Muscle of leg (tissue), 11 donors: ENCODE measurements around the gene PPP2R5C. TPM values are rescaled to one million over a fixed set of nuclear protein-coding genes. Genes with fewer than 3 reads are reported as not detected.
"Not testable (repeated sequence)": the region's sequence is repeated elsewhere in the genome, so short reads cannot be mapped to it uniquely, and the experiment has no call there.

Experiments
- DNase-seq: peaks from one replicate; pipeline ENCODE4 v3.0.0; 2013
- H3K27ac ChIP-seq: one replicate; pipeline ENCODE4 v1.5.1; 2013; ENCODE audit warnings: mild to moderate bottlenecking, low read length, control low read depth
- H3K27me3 ChIP-seq: one replicate; pipeline ENCODE4 v1.6.1; 2013; ENCODE audit warnings: low read length; ENCODE audit not compliant: control insufficient read depth, insufficient read depth
- H3K36me3 ChIP-seq: one replicate; pipeline ENCODE4 v1.6.1; 2013; ENCODE audit warnings: low read length; ENCODE audit not compliant: control insufficient read depth, insufficient read depth
- H3K4me1 ChIP-seq: one replicate; pipeline ENCODE4 v1.6.1; 2013; ENCODE audit warnings: low read length; ENCODE audit not compliant: control insufficient read depth, insufficient read depth
- H3K4me3 ChIP-seq: one replicate; pipeline ENCODE4 v1.5.1; 2013; ENCODE audit warnings: low read length, control low read depth
- H3K9me3 ChIP-seq: replicated peaks from 2 replicates; pipeline ENCODE4 v1.6.1; 2013; ENCODE audit warnings: low read depth, low read length; ENCODE audit not compliant: control insufficient read depth
- WGBS: methylation state at CpG from one replicate; pipeline ENCODE4 v1.1.5; 2013; ENCODE audit warnings: missing lambda C conversion rate; ENCODE audit not compliant: insufficient coverage; 5-methylcytosine and 5-hydroxymethylcytosine counted together
- polyA plus RNA-seq, 8 donors: library from polyadenylated mRNA; unstranded; fragments of 120-200 nt; gene quantifications; one replicate each; pipeline versions ENCODE4 v1.2.1 to v1.2.3, GENCODE V29; 2013; ENCODE audit warnings: inconsistent platforms in 1 of 8, low replicate concordance in 1 of 8; ENCODE audit not compliant: insufficient read length in 8 of 8, insufficient read depth in 1 of 8
- total RNA-seq: library from RNA; stranded (reverse); fragments of 120-200 nt; gene quantifications from one replicate; pipeline ENCODE4 v1.2.4, GENCODE V29; 2013

The PPP2R5C gene
- total and polyA plus RNA-seq, 9 donors, result 56.9 to 79.7 (median 65.9) TPM

GRCh38 chr14:101797856-101798255, 36.3 kb downstream of the PPP2R5C start:
- peak; percentile 73 for DNase-seq
- WGBS, result 40% methylated on average over 1 of the region's 5 CpGs
- Histone ChIP-seq H3K4me3 (no peak overlapping the region), H3K4me1 (no peaks in the 10 kb centered on the region), H3K27ac (no peak overlapping the region), H3K36me3 (no peaks in the 10 kb centered on the region), H3K9me3 (no peaks in the 10 kb centered on the region), H3K27me3 (no peaks in the 10 kb centered on the region)

- H3K4me3 ChIP-seq, H3K9me3 ChIP-seq, DNase-seq, H3K27ac ChIP-seq, H3K4me1 ChIP-seq, H3K27me3 ChIP-seq, H3K36me3 ChIP-seq: not testable (repeated sequence)
- WGBS, result no CpG with 5 or more reads among the region's 1 CpG
These were observed 42.9 kb downstream of the PPP2R5C start for GRCh38 chr14:101804373-101804772.

- not testable (repeated sequence) for DNase-seq, H3K4me1 ChIP-seq, H3K27me3 ChIP-seq, H3K9me3 ChIP-seq, H3K4me3 ChIP-seq, H3K36me3 ChIP-seq, H3K27ac ChIP-seq
- no CpG with 5 or more reads among the region's 1 CpG for WGBS
These were observed 44.7 kb downstream of the PPP2R5C start for GRCh38 chr14:101806252-101806651.

GRCh38 chr14:101808020-101808641, 46.6 kb downstream of the PPP2R5C start:
- no peak for DNase-seq
- no peak overlapping the region for H3K4me3 ChIP-seq
- 48% methylated on average over 3 of the region's 11 CpGs for WGBS
- H3K27me3 ChIP-seq, result no peaks in the 10 kb centered on the region
- H3K27ac ChIP-seq, result no peak overlapping the region
- peaks cover 12% of the 10 kb centered on the region for H3K4me1 ChIP-seq
- H3K36me3 ChIP-seq, result peaks cover 2% of the 10 kb centered on the region
- H3K9me3 ChIP-seq, result no peaks in the 10 kb centered on the region

GRCh38 chr14:101808894-101809670, 47.6 kb downstream of the PPP2R5C start:
- Histone ChIP-seq H3K4me3 (peak overlapping the region; percentile 70), H3K36me3 (peaks cover 2% of the 10 kb centered on the region), H3K9me3 (no peaks in the 10 kb centered on the region), H3K27ac (peak overlapping the region; percentile 100), H3K27me3 (no peaks in the 10 kb centered on the region), H3K4me1 (peaks cover 12% of the 10 kb centered on the region)
- DNase-seq, result peak; percentile 33
- no CpG with 5 or more reads among the region's 6 CpGs for WGBS

GRCh38 chr14:101809671-101810514, 48.4 kb downstream of the PPP2R5C start:
- peak overlapping the region; percentile 70 for H3K4me3 ChIP-seq
- 1% methylated on average over 17 of the region's 23 CpGs for whole genome bisulfite sequencing
- H3K9me3 ChIP-seq, result no peaks in the 10 kb centered on the region
- no peaks in the 10 kb centered on the region for H3K27me3 ChIP-seq
- peak overlapping the region; percentile 100 for H3K27ac ChIP-seq
- H3K36me3 ChIP-seq, result peaks cover 4% of the 10 kb centered on the region
- DNase-seq, result peak; percentile 99
- H3K4me1 ChIP-seq, result peaks cover 12% of the 10 kb centered on the region

GRCh38 chr14:101810897-101811621, 49.5 kb downstream of the PPP2R5C start:
- no peaks in the 10 kb centered on the region for H3K9me3 ChIP-seq
- WGBS, result no CpG with 5 or more reads among the region's 5 CpGs
- DNase-seq, result no peak
- H3K4me1 ChIP-seq, result peaks cover 12% of the 10 kb centered on the region
- H3K36me3 ChIP-seq, result peaks cover 7% of the 10 kb centered on the region
- peak overlapping the region; percentile 100 for H3K27ac ChIP-seq
- peak overlapping the region; percentile 70 for H3K4me3 ChIP-seq
- H3K27me3 ChIP-seq, result no peaks in the 10 kb centered on the region

- H3K4me1 ChIP-seq, result peaks cover 12% of the 10 kb centered on the region
- peaks cover 7% of the 10 kb centered on the region for H3K36me3 ChIP-seq
- H3K9me3 ChIP-seq, result no peaks in the 10 kb centered on the region
- 69% methylated on average over 6 of the region's 11 CpGs for WGBS
- no peak overlapping the region for H3K27ac ChIP-seq
- H3K4me3 ChIP-seq, result no peak overlapping the region
- DNase-seq, result no peak
- no peaks in the 10 kb centered on the region for H3K27me3 ChIP-seq
These were observed 50.6 kb downstream of the PPP2R5C start for GRCh38 chr14:101812071-101812470.

GRCh38 chr14:101813171-101813759, 51.8 kb downstream of the PPP2R5C start:
- Histone ChIP-seq H3K4me3 (no peak overlapping the region), H3K9me3 (no peaks in the 10 kb centered on the region)

More at GRCh38 chr14:101813171-101813759, 51.8 kb downstream of the PPP2R5C start:
- DNase-seq, result peak; percentile 56
- 74% methylated on average over 7 of the region's 7 CpGs for WGBS
- peak overlapping the region; percentile 67 for H3K27ac ChIP-seq
- H3K36me3 ChIP-seq, result peaks cover 7% of the 10 kb centered on the region
- peaks cover 12% of the 10 kb centered on the region for H3K4me1 ChIP-seq
- no peaks in the 10 kb centered on the region for H3K27me3 ChIP-seq
